CD4-positive, alpha-beta memory T cell (primary cell): Measurements from ENCODE around the gene ZMYM4. TPM values are rescaled to one million over a fixed set of nuclear protein-coding genes. Genes with fewer than 3 reads are reported as not detected.
A peak's percentile ranks its signal among the peaks of the same experiment; 100 is the strongest.

Experiments
- CTCF ChIA-PET: fragments of 350-600 bp; sonication (Branson Sonifier 250); formaldehyde crosslinking; loops from one replicate; lab custom pipeline; 2021; ENCODE audit warnings: inconsistent platforms; ENCODE audit not compliant: partially characterized antibody; lab: Charles Lee
- POLR2A ChIA-PET: fragments of 350-600 bp; sonication (Branson Sonifier 250); formaldehyde crosslinking; loops from one replicate; lab custom pipeline; 2021; ENCODE audit not compliant: partially characterized antibody; lab: Charles Lee
- DNase-seq, 5 donors: peaks; one replicate each; pipeline versions ENCODE4 v3.0.0 to v3.0.0-alpha.2; 2020 to 2022; ENCODE audit warnings: mixed read lengths in 1 of 5
- H3K27ac ChIP-seq: one replicate; pipeline ENCODE4 v1.7.0; 2013; ENCODE audit warnings: low read depth, low read length
- H3K27me3 ChIP-seq: 2 replicates; pipeline ENCODE4 v1.7.0; 2013; ENCODE audit warnings: mild to moderate bottlenecking, low read length, moderate library complexity; ENCODE audit not compliant: insufficient read depth
- H3K36me3 ChIP-seq: 2 replicates; pipeline ENCODE4 v1.7.0; 2013; ENCODE audit warnings: mild to moderate bottlenecking, low read length, moderate library complexity; ENCODE audit not compliant: insufficient read depth
- H3K4me1 ChIP-seq: 2 replicates; pipeline ENCODE4 v1.7.0; 2013; ENCODE audit warnings: mild to moderate bottlenecking, low read length, moderate library complexity; ENCODE audit not compliant: insufficient read depth
- H3K4me3 ChIP-seq, 2 donors: one replicate each; pipeline ENCODE4 v1.7.0; 2013; ENCODE audit warnings: low read length in 2 of 2, mild to moderate bottlenecking in 1 of 2
- H3K9me3 ChIP-seq, 2 donors: one replicate each; pipeline ENCODE4 v1.7.0; 2013; ENCODE audit warnings: low read length in 2 of 2, control low read depth in 1 of 2; ENCODE audit not compliant: control insufficient read depth in 1 of 2
- H3K27ac Mint-ChIP-seq, 7 donors: one replicate each; pipeline ENCODE4 v1.8.0; 2020 to 2021; ENCODE audit warnings: mixed read lengths in 7 of 7, mild to moderate bottlenecking in 6 of 7, inconsistent platforms in 3 of 7, moderate library complexity in 3 of 7
- H3K27me3 Mint-ChIP-seq, 2 donors: one replicate each; pipeline ENCODE4 v1.8.0; 2020 to 2021; ENCODE audit warnings: mixed read lengths in 2 of 2
- H3K36me3 Mint-ChIP-seq, 2 donors: one replicate each; pipeline ENCODE4 v1.8.0; 2020 to 2021; ENCODE audit warnings: mixed read lengths in 2 of 2, inconsistent platforms in 1 of 2, mild to moderate bottlenecking in 1 of 2
- H3K4me1 Mint-ChIP-seq, 4 donors: one replicate each; pipeline ENCODE4 v1.8.0; 2020 to 2021; ENCODE audit warnings: mixed read lengths in 4 of 4, mild to moderate bottlenecking in 1 of 4
- H3K4me3 Mint-ChIP-seq, 8 donors: one replicate each; pipeline ENCODE4 v1.8.0; 2020 to 2021; ENCODE audit warnings: mixed read lengths in 8 of 8, mild to moderate bottlenecking in 7 of 8, moderate library complexity in 6 of 8, inconsistent platforms in 3 of 8
- H3K9me3 Mint-ChIP-seq, 8 donors: one replicate each; pipeline ENCODE4 v1.8.0; 2020 to 2021; ENCODE audit warnings: mixed read lengths in 8 of 8, mild to moderate bottlenecking in 5 of 8, inconsistent platforms in 3 of 8, moderate library complexity in 1 of 8
- intact Hi-C: fragments of 100-400 bp; cut with micrococcal nuclease; formaldehyde crosslinking; loops from one replicate; pipeline ENCODE4 v1.15.1; 2023
- polyA plus RNA-seq, 2 donors: library from polyadenylated mRNA; unstranded; fragments of 300-500 nt; fragmentation: Illumina TruSeq; gene quantifications; one replicate each; pipeline ENCODE4 v1.2.3, GENCODE V29; 2021
- total RNA-seq, 2 experiments: library from RNA; stranded (reverse); gene quantifications; one replicate each; pipeline ENCODE4 v1.2.3, GENCODE V29; 2021

Gene ZMYM4
- total and polyA plus RNA-seq, 4 experiments from 2014 or later: 13.8 to 41.9 (median 34.5) TPM

DNA sequence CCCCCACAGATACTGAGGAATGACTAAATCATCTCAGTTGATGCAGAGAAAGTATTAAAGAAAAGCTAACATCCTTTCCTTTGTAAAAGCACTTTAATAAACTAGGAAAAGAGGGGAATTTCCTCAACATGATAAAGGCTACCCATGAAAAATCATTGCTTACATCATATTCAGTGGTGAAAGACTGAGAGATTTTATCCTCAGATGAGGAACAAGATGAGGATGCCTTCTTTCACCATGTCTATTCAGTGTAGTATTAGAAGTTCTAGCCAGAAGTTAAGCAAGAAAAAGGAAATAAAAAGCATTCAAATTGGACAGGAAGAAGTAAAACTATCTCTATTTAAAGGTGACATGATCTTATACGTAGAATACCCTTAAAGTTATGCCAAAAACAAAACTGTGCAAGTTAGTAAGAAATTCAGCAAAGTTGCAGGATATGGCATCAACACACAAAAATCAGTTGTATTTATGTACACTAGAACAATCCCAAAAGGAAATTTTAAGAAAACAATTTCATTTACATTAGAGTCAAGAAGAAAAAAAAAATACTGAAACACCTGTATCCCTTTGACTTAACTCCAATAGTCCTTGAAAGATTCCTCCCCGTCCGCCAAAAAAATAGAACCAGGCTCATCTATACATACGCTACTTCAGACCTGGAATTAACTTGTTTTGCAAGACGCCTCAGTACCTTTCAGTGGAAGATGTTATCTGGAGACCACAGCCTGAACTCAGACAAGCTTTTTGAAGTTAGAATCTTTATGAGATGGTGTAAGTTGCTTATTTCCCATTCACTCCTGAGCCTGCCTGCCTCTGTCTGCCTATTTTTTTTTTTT, 17.5 kb downstream of the ZMYM4 start:
- Mint-ChIP-seq H3K27me3 (no peaks in the 10 kb centered on the region), H3K4me3 (peak overlapping the region; percentile 7 to 60 (median 32)), H3K36me3 (peaks cover 14 to 22% of the 10 kb centered on the region in 2 donors), H3K4me1 (peaks cover 28 to 46% (median 42%) of the 10 kb centered on the region in 4 donors), H3K9me3 (peaks cover 0 to 10% (median 4%) of the 10 kb centered on the region in 8 donors), H3K27ac (peak overlapping the region; percentile 0 to 70 (median 47))
- Histone ChIP-seq H3K4me3 (no peak overlapping the region), H3K4me1 (peaks cover 28% of the 10 kb centered on the region), H3K27me3 (no peaks in the 10 kb centered on the region), H3K27ac (no peak overlapping the region), H3K9me3 (no peaks in the 10 kb centered on the region), H3K36me3 (no peaks in the 10 kb centered on the region)
- POLR2A ChIA-PET: interaction anchor here (1.3 to 1.7 kb wide), 2 partner anchors 17 to 93 kb away, joined by 5 read pairs; partner anchors contain the start of genes SFPQ and ZMYM4
- CTCF ChIA-PET: interaction anchor here (0.9 kb wide), 1 partner anchor 84 kb away, joined by 4 read pairs; no protein-coding TSS in a partner anchor
- peak; percentile 24 to 44 (median 30) for DNase-seq
- intact Hi-C loops: loop anchor here (5.0 kb wide), 1 partner anchor 94 kb away; the partner anchor contains the start of gene SFPQ

DNA sequence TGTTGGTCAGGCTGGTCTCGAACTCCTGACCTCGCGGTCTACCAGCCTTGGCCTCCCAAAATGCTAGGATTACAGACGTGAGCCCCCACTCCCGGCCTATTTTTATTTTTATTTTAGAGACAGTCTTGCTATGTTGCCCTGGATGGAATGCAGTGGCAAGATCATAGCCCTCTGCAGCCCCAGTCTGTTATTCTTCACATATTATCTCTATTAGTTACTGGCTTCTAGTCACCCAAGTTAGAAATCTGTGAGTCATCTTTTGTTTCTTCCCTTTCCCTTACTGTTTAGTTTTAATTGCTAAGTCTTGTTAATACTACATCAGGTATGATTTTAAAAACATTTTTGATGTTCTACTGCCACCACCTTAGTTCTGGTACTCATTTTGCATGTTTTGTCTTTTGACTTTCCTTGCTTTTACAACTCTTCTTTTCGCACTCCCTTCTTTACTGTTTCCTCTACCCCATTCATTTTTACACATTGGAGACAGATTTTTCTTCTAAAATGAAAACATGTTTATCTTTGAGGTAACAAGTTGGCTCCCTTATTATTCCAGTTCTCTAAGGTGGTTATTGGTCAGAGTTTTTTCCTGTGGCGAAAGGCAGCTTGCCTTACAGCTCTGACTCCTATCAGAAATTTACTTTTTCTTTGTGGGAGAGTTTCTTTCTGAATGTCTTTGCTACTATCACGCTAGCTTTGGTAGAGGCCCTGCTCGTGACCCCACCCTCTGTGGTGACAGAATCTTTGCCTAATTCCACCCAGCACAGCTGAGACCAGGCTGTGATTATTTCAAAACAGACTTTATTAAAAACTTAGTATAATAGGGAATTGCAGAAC, 19.5 kb downstream of the ZMYM4 start:
- Histone ChIP-seq H3K36me3 (no peaks in the 10 kb centered on the region), H3K27ac (no peak overlapping the region), H3K27me3 (no peaks in the 10 kb centered on the region), H3K4me3 (no peak overlapping the region), H3K9me3 (no peaks in the 10 kb centered on the region), H3K4me1 (peaks cover 28% of the 10 kb centered on the region)
- Mint-ChIP-seq H3K27ac (peak overlapping the region in 1 of 7 donors; percentile 19), H3K36me3 (peaks cover 9 to 15% of the 10 kb centered on the region in 2 donors), H3K9me3 (no peaks in the 10 kb centered on the region), H3K27me3 (no peaks in the 10 kb centered on the region), H3K4me3 (no peak overlapping the region), H3K4me1 (peaks cover 28 to 50% (median 39%) of the 10 kb centered on the region in 4 donors)
- DNase-seq: no peak
- intact Hi-C loops: loop anchor here (5.0 kb wide), 1 partner anchor 96 kb away; the partner anchor contains the start of gene SFPQ
- ChIA-PET CTCF (interaction anchor here (1.3 to 1.6 kb wide), 2 partner anchors 11 to 86 kb away, joined by 3 to 5 read pairs; no protein-coding TSS in a partner anchor), POLR2A (no interaction called here)

- Mint-ChIP-seq H3K4me3 (no peak overlapping the region), H3K36me3 (peaks cover 11 to 15% of the 10 kb centered on the region in 2 donors), H3K27ac (peak overlapping the region in 1 of 7 donors; percentile 5), H3K27me3 (no peaks in the 10 kb centered on the region), H3K4me1 (peaks cover 28 to 50% (median 40%) of the 10 kb centered on the region in 4 donors), H3K9me3 (no peaks in the 10 kb centered on the region)
- POLR2A ChIA-PET: no interaction called here
- H3K36me3 ChIP-seq: no peaks in the 10 kb centered on the region
- peaks cover 28% of the 10 kb centered on the region for H3K4me1 ChIP-seq
- H3K4me3 ChIP-seq: no peak overlapping the region
- no peak overlapping the region for H3K27ac ChIP-seq
- no peaks in the 10 kb centered on the region for H3K9me3 ChIP-seq
- no peak for DNase-seq
- no peaks in the 10 kb centered on the region for H3K27me3 ChIP-seq
- CTCF ChIA-PET: interaction anchor here (1.3 to 1.6 kb wide), 2 partner anchors 10 to 87 kb away, joined by 3 to 5 read pairs; no protein-coding TSS in a partner anchor
- intact Hi-C loops: loop anchor here (5.0 kb wide), 1 partner anchor 96 kb away; the partner anchor contains the start of gene SFPQ
These were observed 20.3 kb downstream of the ZMYM4 start for GRCh38 chr1:35288761-35289160.

GRCh38 chr1:35290452-35290851, 21.9 kb downstream of the ZMYM4 start:
- Mint-ChIP-seq H3K27me3 (no peaks in the 10 kb centered on the region), H3K27ac (peak overlapping the region in 2 of 7 donors; percentile 12 to 63), H3K9me3 (no peaks in the 10 kb centered on the region), H3K4me1 (peaks cover 21 to 37% (median 29%) of the 10 kb centered on the region in 4 donors), H3K4me3 (no peak overlapping the region), H3K36me3 (peaks cover 4 to 6% of the 10 kb centered on the region in 2 donors)
- intact Hi-C loops: no loop called here
- no peaks in the 10 kb centered on the region for H3K27me3 ChIP-seq
- H3K9me3 ChIP-seq: no peaks in the 10 kb centered on the region
- CTCF ChIA-PET: interaction anchor here (1.1 to 1.2 kb wide), 2 partner anchors 12 to 89 kb away, joined by 3 to 4 read pairs; no protein-coding TSS in a partner anchor
- no peak overlapping the region for H3K4me3 ChIP-seq
- no peak for DNase-seq
- H3K27ac ChIP-seq: no peak overlapping the region
- peaks cover 20% of the 10 kb centered on the region for H3K4me1 ChIP-seq
- no peaks in the 10 kb centered on the region for H3K36me3 ChIP-seq
- POLR2A ChIA-PET: no interaction called here

DNA sequence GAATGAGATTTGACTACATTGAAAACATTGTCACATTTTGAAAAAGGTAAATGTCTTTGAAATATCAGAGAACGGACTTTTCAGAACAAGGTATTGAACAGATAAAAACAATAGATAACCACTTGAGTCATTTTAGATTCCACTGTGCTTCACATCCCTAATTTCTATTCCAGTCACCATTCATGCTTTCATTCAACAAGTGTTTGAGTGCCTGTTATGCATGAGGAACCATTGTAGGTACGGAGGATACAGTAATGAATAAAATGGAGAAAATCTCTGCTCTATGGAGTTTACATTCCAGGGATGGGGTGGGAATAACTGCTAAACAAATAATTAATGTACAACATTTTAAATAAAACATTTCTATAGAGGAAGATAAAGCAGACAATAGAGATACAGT, 26.3 kb downstream of the ZMYM4 start:
- H3K36me3 Mint-ChIP-seq: peaks cover 11 to 15% of the 10 kb centered on the region in 2 donors
- no peaks in the 10 kb centered on the region for H3K27me3 Mint-ChIP-seq
- H3K27ac Mint-ChIP-seq: peak overlapping the region in 2 of 7 donors; percentile 14 to 24
- H3K36me3 ChIP-seq: no peaks in the 10 kb centered on the region
- no peaks in the 10 kb centered on the region for H3K4me1 ChIP-seq
- intact Hi-C loops: no loop called here
- H3K4me1 Mint-ChIP-seq: peaks cover 0 to 14% (median 7%) of the 10 kb centered on the region in 4 donors
- no peak overlapping the region for H3K27ac ChIP-seq
- no peaks in the 10 kb centered on the region for H3K27me3 ChIP-seq
- ChIA-PET POLR2A (no interaction called here), CTCF (no interaction called here)
- no peak for DNase-seq
- no peaks in the 10 kb centered on the region for H3K9me3 Mint-ChIP-seq
- no peaks in the 10 kb centered on the region for H3K9me3 ChIP-seq
- no peak overlapping the region for H3K4me3 ChIP-seq
- no peak overlapping the region for H3K4me3 Mint-ChIP-seq

- H3K4me3 ChIP-seq: no peak overlapping the region
- no peaks in the 10 kb centered on the region for H3K4me1 ChIP-seq
- intact Hi-C loops: loop anchor here (1.0 kb wide), 2 partner anchors 96 to 446 kb away; no protein-coding TSS in a partner anchor
- no peaks in the 10 kb centered on the region for H3K9me3 ChIP-seq
- H3K36me3 Mint-ChIP-seq: peaks cover 11 to 14% of the 10 kb centered on the region in 2 donors
- no peaks in the 10 kb centered on the region for H3K9me3 Mint-ChIP-seq
- no peak overlapping the region for H3K27ac ChIP-seq
- H3K4me1 Mint-ChIP-seq: peaks cover 0 to 11% (median 7%) of the 10 kb centered on the region in 4 donors
- ChIA-PET CTCF (interaction anchor here (1.2 to 7.8 kb wide), 2 partner anchors 9 to 97 kb away, joined by 5 to 54 read pairs; no protein-coding TSS in a partner anchor), POLR2A (interaction anchor here (0.6 to 1.7 kb wide), 2 partner anchors 44 to 96 kb away, joined by 3 to 5 read pairs; no protein-coding TSS in a partner anchor)
- H3K27ac Mint-ChIP-seq: peak overlapping the region in 2 of 7 donors; percentile 29 to 86
- no peak for DNase-seq
- H3K36me3 ChIP-seq: no peaks in the 10 kb centered on the region
- H3K27me3 ChIP-seq: no peaks in the 10 kb centered on the region
- H3K4me3 Mint-ChIP-seq: no peak overlapping the region
- H3K27me3 Mint-ChIP-seq: no peaks in the 10 kb centered on the region
These were observed 29.4 kb downstream of the ZMYM4 start for GRCh38 chr1:35297886-35298285.
